Sigmoid colon (tissue), 4 donors: ENCODE results near the gene NOL9.

Experiments
- EP300 ChIP-seq, 4 donors: sonication (generic); formaldehyde crosslinking; IDR thresholded peaks; one replicate each; pipeline ENCODE4 v1.6.1; 2017; ENCODE audit warnings: antibody characterized with exemption in 4 of 4
- POLR2A ChIP-seq, 2 donors: fragments of 450-650 bp; IDR thresholded peaks; one replicate each; pipeline ENCODE4 v1.6.1; 2016; ENCODE audit warnings: antibody characterized with exemption in 2 of 2, mild to moderate bottlenecking in 2 of 2, moderate library complexity in 2 of 2
- TF ChIP-seq, protein P1 (sequence below), 4 experiments: fragments of 450-650 bp in 3 of 4; fragments of 200-600 bp in 1 of 4; IDR thresholded peaks; one replicate each; pipeline ENCODE4 v1.5.1; 2016 to 2019; ENCODE audit warnings: antibody characterized with exemption in 4 of 4, mild to moderate bottlenecking in 3 of 4, moderate library complexity in 2 of 4

DNA sequence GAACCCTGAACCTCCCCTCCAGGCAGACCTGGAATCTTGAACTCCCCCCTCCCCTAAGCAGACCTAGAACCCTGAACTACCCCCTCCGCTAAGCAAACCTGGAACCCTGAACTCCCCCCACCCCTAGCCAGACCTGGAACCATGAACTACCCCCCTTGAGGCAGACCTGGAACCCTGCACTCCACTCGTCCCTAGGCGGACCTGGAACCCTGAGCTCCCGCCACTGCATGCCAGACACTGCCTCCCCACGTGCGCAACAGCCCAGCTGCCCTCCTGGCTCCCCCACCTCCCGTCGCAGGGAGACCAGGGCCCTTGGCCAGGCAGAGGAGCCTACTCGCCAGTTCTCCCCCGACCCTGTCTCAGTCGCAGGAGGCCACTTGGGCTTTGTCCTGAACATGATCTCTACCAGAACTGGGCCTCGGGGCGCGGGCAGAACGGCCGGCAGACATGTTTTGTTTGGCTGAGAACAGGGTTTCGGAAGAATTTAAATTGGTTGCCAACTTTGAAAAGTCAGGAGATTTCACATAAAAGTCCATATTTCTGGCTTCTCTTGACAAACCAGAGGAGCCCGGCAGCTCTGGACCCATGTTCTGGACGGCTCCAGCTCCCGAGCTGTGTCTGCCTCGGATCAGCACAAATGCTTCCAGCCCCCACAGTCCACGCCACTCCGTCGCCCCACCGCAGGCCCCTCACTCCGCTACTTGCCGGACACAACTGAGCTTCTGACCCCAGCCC is 53.6 kb downstream of the NOL9 start:
- no peak for TF ChIP-seq POLR2A (IDR thresholded peaks at IDR 0.05)
- TF ChIP-seq, protein P1, sequence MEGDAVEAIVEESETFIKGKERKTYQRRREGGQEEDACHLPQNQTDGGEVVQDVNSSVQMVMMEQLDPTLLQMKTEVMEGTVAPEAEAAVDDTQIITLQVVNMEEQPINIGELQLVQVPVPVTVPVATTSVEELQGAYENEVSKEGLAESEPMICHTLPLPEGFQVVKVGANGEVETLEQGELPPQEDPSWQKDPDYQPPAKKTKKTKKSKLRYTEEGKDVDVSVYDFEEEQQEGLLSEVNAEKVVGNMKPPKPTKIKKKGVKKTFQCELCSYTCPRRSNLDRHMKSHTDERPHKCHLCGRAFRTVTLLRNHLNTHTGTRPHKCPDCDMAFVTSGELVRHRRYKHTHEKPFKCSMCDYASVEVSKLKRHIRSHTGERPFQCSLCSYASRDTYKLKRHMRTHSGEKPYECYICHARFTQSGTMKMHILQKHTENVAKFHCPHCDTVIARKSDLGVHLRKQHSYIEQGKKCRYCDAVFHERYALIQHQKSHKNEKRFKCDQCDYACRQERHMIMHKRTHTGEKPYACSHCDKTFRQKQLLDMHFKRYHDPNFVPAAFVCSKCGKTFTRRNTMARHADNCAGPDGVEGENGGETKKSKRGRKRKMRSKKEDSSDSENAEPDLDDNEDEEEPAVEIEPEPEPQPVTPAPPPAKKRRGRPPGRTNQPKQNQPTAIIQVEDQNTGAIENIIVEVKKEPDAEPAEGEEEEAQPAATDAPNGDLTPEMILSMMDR (IDR thresholded peaks at IDR 0.05), result no peak
- TF ChIP-seq EP300 (IDR thresholded peaks at IDR 0.05), result no peak
